Measurements from ENCODE around the gene NOXO1. TPM values are rescaled to one million over a fixed set of nuclear protein-coding genes. Genes with fewer than 3 reads are reported as not detected.

NOXO1 gene
- total RNA-seq, 2 donors from 2014 or later = 0.30 TPM; not detected in 1

DNA sequence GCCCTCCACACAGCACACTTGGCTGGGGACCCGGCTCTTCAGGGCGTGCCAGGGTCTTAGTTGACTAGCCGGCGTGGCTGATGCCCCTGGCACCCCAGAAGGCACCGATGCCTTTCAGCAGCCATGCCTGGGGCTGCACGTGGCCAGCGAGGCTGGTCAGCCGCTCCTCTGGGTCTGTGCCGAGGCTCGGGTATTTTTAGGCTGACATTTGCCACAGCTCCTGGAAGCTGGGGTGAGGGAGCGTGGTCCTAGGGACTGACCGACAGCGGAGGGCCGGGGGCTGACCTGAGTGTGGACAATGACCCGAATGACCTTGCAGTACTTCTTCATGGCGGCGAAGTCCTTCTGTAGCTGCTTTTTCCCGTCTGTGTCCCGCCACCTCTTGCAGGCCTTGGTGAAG lies 30.7 kb downstream of the NOXO1 start:
- H3K9me3 ChIP-seq = no peaks in the 10 kb centered on the region
- H3K27ac ChIP-seq = peak overlapping the region; percentile 67 to 80
- peaks cover 0 to 18% of the 10 kb centered on the region in 2 donors for H3K4me1 ChIP-seq
- no peaks in the 10 kb centered on the region for H3K27me3 ChIP-seq
- H3K36me3 ChIP-seq = no peaks in the 10 kb centered on the region
- H3K4me3 ChIP-seq = no peak overlapping the region
- no peak for TF ChIP-seq CTCF (IDR thresholded peaks at IDR 0.05)
- no peak for DNase-seq (ENCODE audit: low spot score)

DNA sequence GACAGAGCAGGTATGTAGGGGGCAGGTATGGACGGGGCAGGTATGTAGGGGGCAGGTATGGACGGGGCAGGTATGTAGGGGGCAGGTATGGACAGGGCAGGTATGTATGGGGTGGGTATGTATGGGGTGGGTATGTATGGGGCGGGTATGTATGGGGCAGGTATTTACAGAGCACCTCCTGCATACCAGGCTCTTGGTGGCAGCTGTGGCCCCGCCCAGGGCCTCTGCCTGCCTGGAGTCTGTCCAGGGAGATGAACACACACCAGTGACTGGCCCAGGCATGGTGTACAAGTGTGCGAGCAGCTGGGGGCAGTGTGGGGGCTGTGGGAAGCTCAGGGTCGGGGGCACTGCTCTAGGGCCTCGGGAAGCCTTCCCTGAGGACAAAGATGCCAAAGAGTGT lies 31.2 kb downstream of the NOXO1 start:
- Histone ChIP-seq H3K27me3 (no peaks in the 10 kb centered on the region), H3K27ac (peak overlapping the region; percentile 67 to 80), H3K4me1 (peaks cover 0 to 18% of the 10 kb centered on the region in 2 donors), H3K9me3 (no peaks in the 10 kb centered on the region), H3K36me3 (no peaks in the 10 kb centered on the region), H3K4me3 (no peak overlapping the region)
- no peak for TF ChIP-seq CTCF (IDR thresholded peaks at IDR 0.05)
- no peak for DNase-seq (ENCODE audit: low spot score)

DNA sequence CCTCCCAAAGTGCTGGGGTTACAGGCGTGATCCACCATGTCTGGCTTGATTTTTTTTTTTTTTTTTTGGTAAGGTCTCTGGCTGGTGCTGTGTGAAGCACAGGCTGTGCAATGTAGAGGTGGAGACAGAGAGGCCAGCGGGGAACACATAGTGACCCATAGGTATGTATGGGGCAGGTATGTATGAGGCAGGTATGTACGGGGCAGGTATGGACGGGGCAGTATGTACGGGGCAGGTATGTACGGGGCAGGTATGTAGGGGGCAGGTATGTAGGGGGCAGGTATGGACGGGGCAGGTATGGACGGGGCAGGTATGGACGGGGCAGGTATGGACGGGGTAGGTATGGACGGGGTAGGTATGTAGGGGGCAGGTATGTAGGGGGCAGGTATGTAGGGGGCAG lies 31.8 kb downstream of the NOXO1 start:
- no peaks in the 10 kb centered on the region for H3K36me3 ChIP-seq
- TF ChIP-seq CTCF (IDR thresholded peaks at IDR 0.05) = no peak
- no peak overlapping the region for H3K27ac ChIP-seq
- H3K4me3 ChIP-seq = no peak overlapping the region
- no peaks in the 10 kb centered on the region for H3K27me3 ChIP-seq
- no peak for DNase-seq (ENCODE audit: low spot score)
- H3K9me3 ChIP-seq = no peaks in the 10 kb centered on the region
- peaks cover 0 to 13% of the 10 kb centered on the region in 2 donors for H3K4me1 ChIP-seq

GRCh38 chr16:1947369-1947670 lies 33.9 kb downstream of the NOXO1 start:
- H3K27ac ChIP-seq = no peak overlapping the region
- no peak for TF ChIP-seq CTCF (IDR thresholded peaks at IDR 0.05)

GRCh38 chr16:1946495-1947368 lies 34.5 kb downstream of the NOXO1 start:
- no peaks in the 10 kb centered on the region for H3K27me3 ChIP-seq
- no peaks in the 10 kb centered on the region for H3K9me3 ChIP-seq
- H3K36me3 ChIP-seq = no peaks in the 10 kb centered on the region
- peaks cover 0 to 27% of the 10 kb centered on the region in 2 donors for H3K4me1 ChIP-seq
- H3K27ac ChIP-seq = no peak overlapping the region
- no peak for DNase-seq (ENCODE audit: low spot score)
- no peak overlapping the region for H3K4me3 ChIP-seq
- TF ChIP-seq CTCF (IDR thresholded peaks at IDR 0.05) = no peak

More at GRCh38 chr16:1947369-1947670, 33.9 kb downstream of the NOXO1 start:
- H3K36me3 ChIP-seq = no peaks in the 10 kb centered on the region
- no peak overlapping the region for H3K4me3 ChIP-seq
- H3K4me1 ChIP-seq = peaks cover 0 to 21% of the 10 kb centered on the region in 2 donors
- H3K27me3 ChIP-seq = no peaks in the 10 kb centered on the region
- no peak for DNase-seq (ENCODE audit: low spot score)
- no peaks in the 10 kb centered on the region for H3K9me3 ChIP-seq
